Left lung (tissue), 10 donors: ENCODE measurements around the gene CCDC60. TPM values are rescaled to one million over a fixed set of nuclear protein-coding genes. Genes with fewer than 3 reads are reported as not detected.

Experiments used
- ATAC-seq: fragments of 200-7000 bp; cut with Tn5 transposase; one replicate; pipeline ENCODE4 v1.9.1; 2020; ENCODE audit warnings: moderate library complexity
- DNase-seq, 4 donors: peaks; one replicate each; pipeline ENCODE4 v3.0.0-alpha.2; 2013 to 2020
- H3K27ac ChIP-seq, 2 donors: fragments of 200-600 bp; sonication (generic) in 1 of 2; one replicate each; pipeline versions ENCODE4 v1.5.0 to v1.8.0; 2020 to 2021
- H3K27me3 ChIP-seq, 2 donors: fragments of 200-600 bp; sonication (generic) in 1 of 2; one replicate each; pipeline versions ENCODE4 v1.5.0 to v1.8.0; 2020 to 2021
- H3K36me3 ChIP-seq, 2 donors: fragments of 200-600 bp; sonication (generic) in 1 of 2; one replicate each; pipeline versions ENCODE4 v1.5.0 to v1.8.0; 2020 to 2021
- H3K4me1 ChIP-seq, 2 donors: fragments of 200-600 bp; one replicate each; pipeline ENCODE4 v1.8.0; 2021
- H3K4me3 ChIP-seq, 2 donors: fragments of 200-600 bp; sonication (generic) in 1 of 2; one replicate each; pipeline versions ENCODE4 v1.5.0 to v1.8.0; 2020 to 2021; ENCODE audit warnings: mild to moderate bottlenecking in 1 of 2
- H3K9me3 ChIP-seq, 2 donors: fragments of 200-600 bp; sonication (generic) in 1 of 2; one replicate each; pipeline versions ENCODE4 v1.5.0 to v1.8.0; 2020 to 2021
- intact Hi-C, 2 donors: fragments of 100-400 bp; cut with DNase I; formaldehyde crosslinking; loops; one replicate each; pipeline versions ENCODE4 v1.11.2 to v1.14.2; 2022
- polyA plus RNA-seq, 6 donors: library from polyadenylated mRNA; unstranded; fragments of 120-200 nt; gene quantifications; one replicate each; pipeline ENCODE4 v1.2.1, GENCODE V29; 2013; ENCODE audit not compliant: insufficient read length in 6 of 6
- total RNA-seq, 2 donors: library from RNA; stranded (reverse); fragmentation: NEBNext Ultra II Directional; extraction: Animal tissue kit (Norgen Biotek cat#: 25700); gene quantifications; one replicate each; pipeline ENCODE4 v1.2.1, GENCODE V29; 2021
- TF ChIP-seq, protein P1 (sequence below), 2 donors: fragments of 200-600 bp; sonication (generic) in 1 of 2; IDR thresholded peaks; one replicate each; pipeline versions ENCODE4 v1.5.0 to v1.8.0; 2021; ENCODE audit warnings: antibody characterized with exemption in 2 of 2
- donor health status: DM: no; HTN: yes; CAD: no.
- donor health status: DM: no; HTN: no; CAD: no.

The CCDC60 gene
- total and polyA plus RNA-seq, 8 donors = 0.47 to 2.4 (median 1.8) TPM; not detected in 1

DNA sequence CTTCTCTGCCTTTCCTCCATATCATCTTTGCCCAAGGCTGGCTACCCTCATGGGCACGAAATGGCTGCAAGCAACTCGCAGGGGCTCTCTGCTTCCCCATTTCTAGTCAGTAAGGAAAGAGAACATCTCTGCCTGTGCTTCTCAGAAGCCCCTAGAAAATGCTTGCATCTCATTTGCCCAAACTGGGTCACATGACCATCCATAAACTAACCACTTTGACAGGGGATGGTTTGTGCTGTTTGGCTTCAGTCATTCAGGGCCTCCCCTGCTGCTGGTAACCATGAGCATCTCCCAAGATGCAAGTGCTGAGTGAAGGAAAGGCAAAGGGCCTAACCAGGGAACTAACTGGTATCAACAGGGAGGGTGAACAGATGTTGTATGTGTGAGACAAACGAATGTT lies 91.1 kb downstream of the CCDC60 start:
- Histone ChIP-seq H3K4me1 (no peaks in the 10 kb centered on the region), H3K9me3 (peaks cover 0 to 2% of the 10 kb centered on the region in 2 donors), H3K36me3 (no peaks in the 10 kb centered on the region), H3K27me3 (peaks cover 0 to 7% of the 10 kb centered on the region in 2 donors), H3K27ac (no peak overlapping the region), H3K4me3 (no peak overlapping the region)
- intact Hi-C loops = no loop called here
- ATAC-seq (no peak), DNase-seq (no peak)
- TF ChIP-seq, protein P1, sequence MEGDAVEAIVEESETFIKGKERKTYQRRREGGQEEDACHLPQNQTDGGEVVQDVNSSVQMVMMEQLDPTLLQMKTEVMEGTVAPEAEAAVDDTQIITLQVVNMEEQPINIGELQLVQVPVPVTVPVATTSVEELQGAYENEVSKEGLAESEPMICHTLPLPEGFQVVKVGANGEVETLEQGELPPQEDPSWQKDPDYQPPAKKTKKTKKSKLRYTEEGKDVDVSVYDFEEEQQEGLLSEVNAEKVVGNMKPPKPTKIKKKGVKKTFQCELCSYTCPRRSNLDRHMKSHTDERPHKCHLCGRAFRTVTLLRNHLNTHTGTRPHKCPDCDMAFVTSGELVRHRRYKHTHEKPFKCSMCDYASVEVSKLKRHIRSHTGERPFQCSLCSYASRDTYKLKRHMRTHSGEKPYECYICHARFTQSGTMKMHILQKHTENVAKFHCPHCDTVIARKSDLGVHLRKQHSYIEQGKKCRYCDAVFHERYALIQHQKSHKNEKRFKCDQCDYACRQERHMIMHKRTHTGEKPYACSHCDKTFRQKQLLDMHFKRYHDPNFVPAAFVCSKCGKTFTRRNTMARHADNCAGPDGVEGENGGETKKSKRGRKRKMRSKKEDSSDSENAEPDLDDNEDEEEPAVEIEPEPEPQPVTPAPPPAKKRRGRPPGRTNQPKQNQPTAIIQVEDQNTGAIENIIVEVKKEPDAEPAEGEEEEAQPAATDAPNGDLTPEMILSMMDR (IDR thresholded peaks at IDR 0.05) = no peak

DNA sequence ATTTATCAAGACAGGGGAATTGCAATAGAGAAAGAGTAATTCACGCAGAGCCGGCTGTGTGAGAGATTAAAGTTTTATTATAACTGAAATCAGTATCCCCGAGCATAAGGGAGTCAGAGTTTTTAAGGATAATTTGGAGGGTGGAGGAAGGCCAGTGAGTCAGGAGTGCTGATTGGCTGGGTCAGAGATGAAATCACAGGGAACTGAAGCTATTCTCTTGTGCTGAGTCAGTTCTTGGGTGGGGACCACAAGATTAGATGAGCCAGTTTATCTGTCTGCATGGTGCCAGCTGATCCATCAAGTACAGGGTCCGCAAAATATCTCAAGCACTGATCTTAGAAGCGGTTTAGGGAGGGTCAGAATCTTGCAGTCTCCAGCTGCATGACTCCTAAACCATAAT lies 96.6 kb downstream of the CCDC60 start:
- Histone ChIP-seq H3K36me3 (no peaks in the 10 kb centered on the region), H3K9me3 (peaks cover 0 to 6% of the 10 kb centered on the region in 2 donors), H3K4me1 (no peaks in the 10 kb centered on the region), H3K27me3 (no peaks in the 10 kb centered on the region), H3K27ac (no peak overlapping the region), H3K4me3 (no peak overlapping the region)
- intact Hi-C loops = no loop called here
- TF ChIP-seq, protein P1 (IDR thresholded peaks at IDR 0.05) = no peak
- DNase-seq = no peak
- ATAC-seq = no peak

DNA sequence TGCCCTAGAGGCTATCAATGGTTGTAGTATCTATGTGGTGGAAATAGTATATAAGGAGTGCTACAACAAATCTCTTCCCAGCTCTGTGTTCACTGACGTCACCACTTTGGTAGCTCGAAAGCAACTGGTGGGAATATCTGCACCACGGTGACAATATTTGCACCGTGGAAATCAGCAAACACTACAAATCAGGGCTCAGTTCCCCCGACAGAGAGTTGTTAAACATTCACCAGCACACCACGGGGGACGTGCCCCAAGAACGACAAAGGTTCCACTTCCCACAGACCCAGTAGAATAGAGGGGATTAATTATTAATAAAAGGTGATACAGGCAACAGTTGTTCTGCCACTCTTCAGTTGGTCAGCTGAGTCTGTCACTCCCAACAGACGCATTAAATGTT lies 98.4 kb downstream of the CCDC60 start:
- Histone ChIP-seq H3K4me1 (no peaks in the 10 kb centered on the region), H3K9me3 (peaks cover 0 to 6% of the 10 kb centered on the region in 2 donors), H3K27me3 (no peaks in the 10 kb centered on the region), H3K4me3 (no peak overlapping the region), H3K27ac (no peak overlapping the region), H3K36me3 (no peaks in the 10 kb centered on the region)
- TF ChIP-seq, protein P1 (IDR thresholded peaks at IDR 0.05) = no peak
- peak; percentile 35 for ATAC-seq
- DNase-seq = peak in 1 of 4 donors; percentile 49
- intact Hi-C loops = no loop called here

DNA sequence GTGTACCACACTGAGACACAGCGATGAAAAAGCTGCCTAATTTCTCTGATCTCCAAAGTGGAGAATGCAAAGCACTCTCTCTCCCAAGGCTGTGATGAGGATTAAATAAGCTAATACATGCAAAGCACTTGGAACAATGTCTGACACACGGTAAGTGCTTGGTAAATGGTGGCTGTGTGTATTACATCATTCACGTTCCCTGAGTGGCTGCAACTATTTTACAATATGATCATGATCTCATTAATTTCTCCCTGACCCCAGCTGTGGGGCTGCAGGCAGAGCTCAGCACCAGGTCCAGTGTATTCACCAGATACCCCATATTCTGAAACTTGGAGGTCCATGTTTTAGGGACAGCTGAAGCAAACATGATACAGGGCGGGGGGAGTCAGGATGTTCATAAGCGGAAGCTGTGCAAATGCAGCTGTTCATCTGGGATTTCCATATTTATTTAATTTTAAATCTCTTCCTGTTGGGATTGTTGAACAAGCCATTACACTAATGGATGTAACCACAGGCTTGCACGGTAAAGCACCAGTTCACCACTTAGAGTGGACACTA lies 106.4 kb downstream of the CCDC60 start:
- Histone ChIP-seq H3K4me3 (no peak overlapping the region), H3K4me1 (no peaks in the 10 kb centered on the region), H3K9me3 (no peaks in the 10 kb centered on the region), H3K27me3 (peaks cover 0 to 6% of the 10 kb centered on the region in 2 donors), H3K27ac (no peak overlapping the region), H3K36me3 (no peaks in the 10 kb centered on the region)
- ATAC-seq (no peak), DNase-seq (no peak)
- TF ChIP-seq, protein P1 (IDR thresholded peaks at IDR 0.05) = no peak
- intact Hi-C loops = no loop called here

DNA sequence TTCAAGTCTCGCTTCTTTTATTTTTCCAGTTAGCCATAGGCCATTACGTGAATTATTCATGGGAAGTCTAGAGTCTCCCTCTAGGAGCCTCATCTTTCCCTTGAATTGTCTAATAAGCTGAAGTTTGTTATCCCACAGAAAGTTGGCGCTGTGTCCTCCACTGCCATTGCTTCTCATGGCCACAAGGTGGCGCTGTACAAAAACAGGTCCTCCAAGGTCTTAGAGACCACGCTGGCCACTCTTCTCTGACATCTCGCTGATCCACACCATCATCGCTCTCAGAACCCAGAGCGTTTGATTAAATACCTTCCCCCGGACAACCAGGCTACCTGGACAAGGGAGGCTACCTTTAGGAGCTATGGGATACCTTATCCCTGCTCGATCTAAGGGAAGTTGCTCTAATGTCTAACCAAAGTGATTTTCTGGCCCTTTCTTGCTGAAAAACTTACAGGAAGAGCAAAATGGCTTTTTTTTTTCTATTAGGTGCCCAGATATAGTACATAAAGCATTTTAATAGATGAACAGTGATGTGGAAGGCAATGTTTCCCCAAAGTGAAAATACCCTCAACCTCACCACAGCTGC lies 110.0 kb downstream of the CCDC60 start:
- ATAC-seq (peak; percentile 89), DNase-seq (peak in 2 of 4 donors; percentile 27 to 37)
- no peaks in the 10 kb centered on the region for H3K9me3 ChIP-seq
- peaks cover 0 to 6% of the 10 kb centered on the region in 2 donors for H3K27me3 ChIP-seq
- H3K4me1 ChIP-seq = no peaks in the 10 kb centered on the region
- H3K4me3 ChIP-seq = no peak overlapping the region
- TF ChIP-seq, protein P1 (IDR thresholded peaks at IDR 0.05) = peak; percentile 74 to 87
- intact Hi-C loops = no loop called here
- no peak overlapping the region for H3K27ac ChIP-seq
- H3K36me3 ChIP-seq = no peaks in the 10 kb centered on the region
